Liver (tissue), 3 donors: Measurements from ENCODE around the gene CYB5A.

Experiments
- CTCF ChIP-seq: fragments of 150-350 bp; IDR thresholded peaks from 2 replicates; pipeline ENCODE4 v1.5.1; 2017; ENCODE audit warnings: improper control_type of control experiment, low read depth, low read length; ENCODE audit not compliant: missing input control
- EGR1 ChIP-seq, 2 donors: IDR thresholded peaks; 2 replicates each; pipeline ENCODE4 v1.6.1; 2016 to 2018; ENCODE audit warnings: antibody characterized with exemption in 2 of 2, low read depth in 2 of 2
- GABPA ChIP-seq, 2 donors: IDR thresholded peaks in 1 of 2; conservative IDR thresholded peaks in 1 of 2; 2 replicates each; pipeline ENCODE4 v1.6.1; 2016; ENCODE audit warnings: antibody characterized with exemption in 2 of 2, mild to moderate bottlenecking in 1 of 2, moderate library complexity in 1 of 2
- JUND ChIP-seq, 2 donors: IDR thresholded peaks; 2 replicates each; pipeline ENCODE4 v1.6.1; 2016; ENCODE audit warnings: antibody characterized with exemption in 2 of 2
- MAX ChIP-seq: IDR thresholded peaks from 2 replicates; pipeline ENCODE4 v1.6.1; 2016; ENCODE audit warnings: antibody characterized with exemption
- RAD21 ChIP-seq, 2 donors: IDR thresholded peaks; 2 replicates each; pipeline ENCODE4 v1.6.1; 2016; ENCODE audit warnings: antibody characterized with exemption in 2 of 2, mild to moderate bottlenecking in 2 of 2
- REST ChIP-seq: IDR thresholded peaks from 2 replicates; pipeline ENCODE4 v1.6.1; 2016; ENCODE audit warnings: antibody characterized with exemption, mild to moderate bottlenecking
- RXRA ChIP-seq, 2 donors: IDR thresholded peaks; 2 replicates each; pipeline ENCODE4 v1.6.1; 2017 to 2018; ENCODE audit warnings: antibody characterized with exemption in 2 of 2, mild to moderate bottlenecking in 1 of 2
- SP1 ChIP-seq: IDR thresholded peaks from 2 replicates; pipeline ENCODE4 v1.6.1; 2018; ENCODE audit warnings: antibody characterized with exemption, mild to moderate bottlenecking
- TAF1 ChIP-seq: conservative IDR thresholded peaks from 2 replicates; pipeline ENCODE4 v1.6.1; 2016; ENCODE audit warnings: antibody characterized with exemption, mild to moderate bottlenecking
- YY1 ChIP-seq: IDR thresholded peaks from 2 replicates; pipeline ENCODE4 v1.6.1; 2016; ENCODE audit warnings: antibody characterized with exemption, mild to moderate bottlenecking
- ZBTB33 ChIP-seq: IDR thresholded peaks from 2 replicates; pipeline ENCODE4 v1.6.1; 2016; ENCODE audit warnings: antibody characterized with exemption
- donor health status: healthy.
- donor health status: healthy.

GRCh38 chr18:74257083-74257482 lies 34.7 kb downstream of the CYB5A start:
- no peak for TF ChIP-seq CTCF
- peak in 1 of 2 donors; percentile 24 for TF ChIP-seq RXRA (IDR thresholded peaks at IDR 0.05)
- no peak for TF ChIP-seq YY1
- no peak for TF ChIP-seq EGR1 (IDR thresholded peaks at IDR 0.05; ENCODE audit: low read depth in 2 of 2)
- no peak for TF ChIP-seq REST
- no peak for TF ChIP-seq MAX
- no peak for TF ChIP-seq RAD21 (IDR thresholded peaks at IDR 0.05)
- TF ChIP-seq JUND (IDR thresholded peaks at IDR 0.05) = no peak
- TF ChIP-seq TAF1 = no peak
- no peak for TF ChIP-seq SP1
- TF ChIP-seq GABPA (IDR thresholded peaks at IDR 0.05 in 1 of 2, conservative IDR thresholded peaks at IDR 0.05 in 1 of 2) = no peak
- TF ChIP-seq ZBTB33 = no peak
